Mesendoderm (in vitro differentiated cells): Measurements from ENCODE around the gene PRKCA.
A peak's percentile ranks its signal among the peaks of the same experiment; 100 is the strongest.

Source experiments
- DNase-seq: peaks from one replicate; pipeline ENCODE4 v3.0.0; 2013
- H2AK5ac ChIP-seq: 2 replicates; pipeline ENCODE4 v1.6.1; 2013; ENCODE audit warnings: low read length, inconsistent platforms
- H2BK120ac ChIP-seq: 2 replicates; pipeline ENCODE4 v1.6.1; 2013; ENCODE audit warnings: low read depth, mild to moderate bottlenecking, low read length, moderate library complexity, mixed read lengths
- H2BK15ac ChIP-seq: replicated peaks from 2 replicates; pipeline ENCODE4 v1.6.1; 2013; ENCODE audit warnings: low read depth, mild to moderate bottlenecking, moderate library complexity
- H2BK5ac ChIP-seq: 2 replicates; pipeline ENCODE4 v1.6.1; 2013; ENCODE audit warnings: low read length, inconsistent platforms
- H3K18ac ChIP-seq: 2 replicates; pipeline ENCODE4 v1.6.1; 2013; ENCODE audit warnings: mild to moderate bottlenecking, low read length, mixed read lengths
- H3K23ac ChIP-seq: one replicate; pipeline ENCODE4 v1.6.1; 2013; ENCODE audit warnings: low read length
- H3K27ac ChIP-seq: 2 replicates; pipeline ENCODE4 v1.5.1; 2013; ENCODE audit warnings: low read depth, mild to moderate bottlenecking, inconsistent platforms, low read length, moderate library complexity
- H3K27me3 ChIP-seq: 2 replicates; pipeline ENCODE4 v1.6.1; 2013; ENCODE audit warnings: low read length, control low read depth, mild to moderate bottlenecking, inconsistent platforms; ENCODE audit not compliant: insufficient read depth, poor library complexity
- H3K36me3 ChIP-seq: 2 replicates; pipeline ENCODE4 v1.6.1; 2013; ENCODE audit warnings: low read length, inconsistent platforms; ENCODE audit not compliant: control insufficient read depth, insufficient read depth
- H3K4ac ChIP-seq: one replicate; pipeline ENCODE4 v1.6.1; 2013; ENCODE audit warnings: low read depth, mild to moderate bottlenecking, low read length, moderate library complexity
- H3K4me1 ChIP-seq: 2 replicates; pipeline ENCODE4 v1.6.1; 2013; ENCODE audit warnings: low read depth, low read length, inconsistent platforms; ENCODE audit not compliant: control insufficient read depth
- H3K4me2 ChIP-seq: 2 replicates; pipeline ENCODE4 v1.6.1; 2013; ENCODE audit warnings: low read length
- H3K4me3 ChIP-seq: 2 replicates; pipeline ENCODE4 v1.5.1; 2013; ENCODE audit warnings: mild to moderate bottlenecking, low read length
- H3K56ac ChIP-seq: one replicate; pipeline ENCODE4 v1.6.1; 2013; ENCODE audit warnings: low read length
- H3K79me1 ChIP-seq: 2 replicates; pipeline ENCODE4 v1.6.1; 2013; ENCODE audit warnings: low read length, inconsistent platforms
- H3K79me2 ChIP-seq: 2 replicates; pipeline ENCODE4 v1.6.1; 2013; ENCODE audit warnings: mild to moderate bottlenecking, low read length; ENCODE audit not compliant: control insufficient read depth, insufficient read depth
- H3K9ac ChIP-seq: 2 replicates; pipeline ENCODE4 v1.6.1; 2013; ENCODE audit warnings: low read length, inconsistent platforms
- H4K5ac ChIP-seq: one replicate; pipeline ENCODE4 v1.6.1; 2013; ENCODE audit warnings: low read length
- H4K8ac ChIP-seq: one replicate; pipeline ENCODE4 v1.6.1; 2013; ENCODE audit warnings: low read depth, mild to moderate bottlenecking, control low read depth, low read length, moderate library complexity
- WGBS: extraction: QIAGEN DNeasy Blood & Tissue Kit; methylation state at CpG from one replicate; pipeline ENCODE4 v1.1.7; 2013; ENCODE audit warnings: low lambda C conversion rate, missing lambda C conversion rate; ENCODE audit not compliant: insufficient coverage; ENCODE audit errors: extremely low coverage; 5-methylcytosine and 5-hydroxymethylcytosine counted together

Gene PRKCA

GRCh38 chr17:66272811-66273585 is 29.4 kb upstream of the PRKCA start:
- Histone ChIP-seq H3K4me1 (no peaks in the 10 kb centered on the region), H3K18ac (no peak overlapping the region), H3K27ac (no peak overlapping the region), H3K36me3 (no peaks in the 10 kb centered on the region), H4K8ac (no peak overlapping the region), H2BK120ac (no peak overlapping the region), H3K23ac (no peak overlapping the region), H3K9ac (no peak overlapping the region), H2BK5ac (no peak overlapping the region), H3K79me2 (no peaks in the 10 kb centered on the region), H3K4me2 (no peak overlapping the region), H3K4ac (no peak overlapping the region), H3K56ac (no peak overlapping the region), H4K5ac (no peak overlapping the region), H3K79me1 (no peaks in the 10 kb centered on the region), H2AK5ac (no peak overlapping the region), H2BK15ac (no peak overlapping the region), H3K27me3 (no peaks in the 10 kb centered on the region), H3K4me3 (no peak overlapping the region)
- DNase-seq = no peak
- no CpG with 5 or more reads among the region's 5 CpGs for WGBS

DNA sequence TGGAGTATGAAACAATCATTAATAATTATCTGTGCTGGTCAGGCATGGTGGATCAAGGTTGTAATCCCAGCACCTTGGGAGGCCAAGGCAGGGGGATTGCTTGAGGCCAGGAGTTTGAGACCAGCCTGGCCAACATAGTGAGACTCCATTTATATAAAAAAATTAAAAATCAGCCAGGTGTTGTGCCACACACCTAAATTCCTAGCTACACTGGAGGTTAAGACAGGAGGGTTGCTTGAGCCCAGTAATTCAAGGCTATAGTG is 28.9 kb upstream of the PRKCA start:
- no peak overlapping the region for H3K56ac ChIP-seq
- no peaks in the 10 kb centered on the region for H3K79me2 ChIP-seq
- H3K4me2 ChIP-seq = no peak overlapping the region
- H2AK5ac ChIP-seq = no peak overlapping the region
- no peak overlapping the region for H2BK15ac ChIP-seq
- H3K27me3 ChIP-seq = no peaks in the 10 kb centered on the region
- no peak overlapping the region for H3K27ac ChIP-seq
- no peak overlapping the region for H4K8ac ChIP-seq
- no peak overlapping the region for H3K4me3 ChIP-seq
- no peaks in the 10 kb centered on the region for H3K36me3 ChIP-seq
- H4K5ac ChIP-seq = no peak overlapping the region
- no peak overlapping the region for H3K9ac ChIP-seq
- no peak overlapping the region for H2BK5ac ChIP-seq
- H3K79me1 ChIP-seq = no peaks in the 10 kb centered on the region
- DNase-seq = no peak
- H2BK120ac ChIP-seq = no peak overlapping the region
- H3K4me1 ChIP-seq = no peaks in the 10 kb centered on the region
- H3K23ac ChIP-seq = no peak overlapping the region
- no peak overlapping the region for H3K4ac ChIP-seq
- H3K18ac ChIP-seq = no peak overlapping the region

DNA sequence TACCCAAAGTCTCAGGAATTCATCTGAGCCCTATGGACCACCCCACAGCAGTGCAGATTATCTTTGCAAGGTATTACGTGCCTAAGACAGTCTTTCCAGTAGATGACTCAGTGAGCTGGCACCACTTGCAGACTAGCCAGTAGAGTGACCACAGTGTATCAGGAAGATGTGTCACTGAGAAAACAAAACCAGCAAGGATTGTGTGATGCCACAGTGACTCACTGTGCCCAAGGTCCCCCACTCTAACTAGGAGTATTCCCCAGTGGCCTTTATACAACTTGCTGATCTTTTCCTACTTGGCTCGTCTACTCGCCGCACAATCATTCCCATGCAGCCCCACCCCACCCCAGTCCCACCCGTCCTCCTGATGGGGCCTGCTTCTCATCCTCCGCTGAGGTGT is 26.8 kb upstream of the PRKCA start:
- no peaks in the 10 kb centered on the region for H3K36me3 ChIP-seq
- H3K18ac ChIP-seq = no peak overlapping the region
- no peak overlapping the region for H2AK5ac ChIP-seq
- H3K79me1 ChIP-seq = no peaks in the 10 kb centered on the region
- no peak overlapping the region for H4K8ac ChIP-seq
- H3K23ac ChIP-seq = no peak overlapping the region
- H2BK5ac ChIP-seq = no peak overlapping the region
- no peaks in the 10 kb centered on the region for H3K79me2 ChIP-seq
- no peak overlapping the region for H3K56ac ChIP-seq
- DNase-seq = no peak
- H3K27me3 ChIP-seq = no peaks in the 10 kb centered on the region
- no peak overlapping the region for H3K4me3 ChIP-seq
- H2BK120ac ChIP-seq = no peak overlapping the region
- no peak overlapping the region for H4K5ac ChIP-seq
- H3K4me1 ChIP-seq = no peaks in the 10 kb centered on the region
- H3K9ac ChIP-seq = no peak overlapping the region
- no peak overlapping the region for H3K4me2 ChIP-seq
- no peak overlapping the region for H3K4ac ChIP-seq
- WGBS = no CpG with 5 or more reads among the region's 6 CpGs
- H2BK15ac ChIP-seq = no peak overlapping the region
- no peak overlapping the region for H3K27ac ChIP-seq

DNA sequence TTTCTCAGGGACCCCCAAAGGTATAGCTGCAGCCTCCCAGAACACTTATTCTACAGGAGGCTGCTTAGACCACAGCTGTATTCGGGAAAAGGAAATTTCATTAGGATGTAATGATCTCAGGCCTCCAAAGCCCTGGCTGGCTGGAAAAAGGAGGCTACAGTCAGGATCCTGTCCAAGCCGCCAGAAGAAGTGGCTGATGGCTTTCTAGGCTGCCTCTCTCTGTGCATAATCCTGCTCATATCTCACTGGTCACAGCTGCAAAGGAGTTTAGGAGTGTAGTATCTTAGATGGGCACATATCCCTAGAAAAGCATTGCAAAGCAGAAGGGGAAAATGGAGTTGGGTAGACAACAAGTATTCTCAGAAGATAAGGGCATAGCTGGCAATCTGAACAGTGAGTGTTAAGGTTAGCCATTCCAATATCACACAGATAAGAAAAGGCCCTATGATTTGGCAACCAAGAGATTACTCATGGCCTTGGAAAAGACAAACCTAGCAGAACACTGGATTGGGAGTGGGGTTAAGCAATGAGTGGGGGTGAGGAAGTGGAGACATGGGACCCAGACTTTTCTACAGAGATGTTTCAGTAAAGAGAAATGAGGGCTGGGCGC is 26.0 kb upstream of the PRKCA start:
- H3K4me1 ChIP-seq = no peaks in the 10 kb centered on the region
- no peak overlapping the region for H3K4me3 ChIP-seq
- H3K79me1 ChIP-seq = no peaks in the 10 kb centered on the region
- H3K36me3 ChIP-seq = no peaks in the 10 kb centered on the region
- no CpG with 5 or more reads among the region's 3 CpGs for WGBS
- H3K27me3 ChIP-seq = no peaks in the 10 kb centered on the region
- DNase-seq = peak; percentile 28
- no peak overlapping the region for H2BK15ac ChIP-seq
- no peak overlapping the region for H2AK5ac ChIP-seq
- H2BK5ac ChIP-seq = no peak overlapping the region
- H4K5ac ChIP-seq = no peak overlapping the region
- no peak overlapping the region for H3K4ac ChIP-seq
- no peak overlapping the region for H3K9ac ChIP-seq
- no peak overlapping the region for H3K56ac ChIP-seq
- no peak overlapping the region for H3K18ac ChIP-seq
- H2BK120ac ChIP-seq = no peak overlapping the region
- no peak overlapping the region for H3K27ac ChIP-seq
- no peak overlapping the region for H3K4me2 ChIP-seq
- H4K8ac ChIP-seq = no peak overlapping the region
- no peak overlapping the region for H3K23ac ChIP-seq
- no peaks in the 10 kb centered on the region for H3K79me2 ChIP-seq

- WGBS = no CpG with 5 or more reads among the region's 2 CpGs
These were observed 25.2 kb upstream of the PRKCA start for GRCh38 chr17:66277191-66277590.

More at GRCh38 chr17:66277191-66277590, 25.2 kb upstream of the PRKCA start:
- Histone ChIP-seq H3K4ac (no peak overlapping the region), H4K8ac (no peak overlapping the region), H3K36me3 (no peaks in the 10 kb centered on the region), H3K79me1 (no peaks in the 10 kb centered on the region), H2AK5ac (no peak overlapping the region), H3K4me3 (no peak overlapping the region), H3K18ac (no peak overlapping the region), H2BK15ac (no peak overlapping the region), H3K27ac (no peak overlapping the region), H2BK5ac (no peak overlapping the region), H3K4me2 (no peak overlapping the region), H3K23ac (no peak overlapping the region), H3K56ac (no peak overlapping the region), H3K9ac (no peak overlapping the region), H3K4me1 (no peaks in the 10 kb centered on the region), H3K79me2 (no peaks in the 10 kb centered on the region), H4K5ac (no peak overlapping the region), H3K27me3 (no peaks in the 10 kb centered on the region), H2BK120ac (no peak overlapping the region)
- peak; percentile 36 for DNase-seq
